GM19025 (cell line): ENCODE data around the gene UAP1L1.
"Not testable (repeated sequence)": the region's sequence is repeated elsewhere in the genome, so short reads cannot be mapped to it uniquely, and the experiment has no call there.

ENCODE experiments used
- ATAC-seq: cut with Tn5 transposase; IDR thresholded peaks from one replicate; pipeline ENCODE4 v1.9.1; 2021; ENCODE audit warnings: mild to moderate bottlenecking, low read depth, moderate library complexity; ENCODE audit not compliant: unreplicated experiment

Gene UAP1L1, protein sequence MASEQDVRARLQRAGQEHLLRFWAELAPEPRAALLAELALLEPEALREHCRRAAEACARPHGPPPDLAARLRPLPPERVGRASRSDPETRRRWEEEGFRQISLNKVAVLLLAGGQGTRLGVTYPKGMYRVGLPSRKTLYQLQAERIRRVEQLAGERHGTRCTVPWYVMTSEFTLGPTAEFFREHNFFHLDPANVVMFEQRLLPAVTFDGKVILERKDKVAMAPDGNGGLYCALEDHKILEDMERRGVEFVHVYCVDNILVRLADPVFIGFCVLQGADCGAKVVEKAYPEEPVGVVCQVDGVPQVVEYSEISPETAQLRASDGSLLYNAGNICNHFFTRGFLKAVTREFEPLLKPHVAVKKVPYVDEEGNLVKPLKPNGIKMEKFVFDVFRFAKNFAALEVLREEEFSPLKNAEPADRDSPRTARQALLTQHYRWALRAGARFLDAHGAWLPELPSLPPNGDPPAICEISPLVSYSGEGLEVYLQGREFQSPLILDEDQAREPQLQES

DNA sequence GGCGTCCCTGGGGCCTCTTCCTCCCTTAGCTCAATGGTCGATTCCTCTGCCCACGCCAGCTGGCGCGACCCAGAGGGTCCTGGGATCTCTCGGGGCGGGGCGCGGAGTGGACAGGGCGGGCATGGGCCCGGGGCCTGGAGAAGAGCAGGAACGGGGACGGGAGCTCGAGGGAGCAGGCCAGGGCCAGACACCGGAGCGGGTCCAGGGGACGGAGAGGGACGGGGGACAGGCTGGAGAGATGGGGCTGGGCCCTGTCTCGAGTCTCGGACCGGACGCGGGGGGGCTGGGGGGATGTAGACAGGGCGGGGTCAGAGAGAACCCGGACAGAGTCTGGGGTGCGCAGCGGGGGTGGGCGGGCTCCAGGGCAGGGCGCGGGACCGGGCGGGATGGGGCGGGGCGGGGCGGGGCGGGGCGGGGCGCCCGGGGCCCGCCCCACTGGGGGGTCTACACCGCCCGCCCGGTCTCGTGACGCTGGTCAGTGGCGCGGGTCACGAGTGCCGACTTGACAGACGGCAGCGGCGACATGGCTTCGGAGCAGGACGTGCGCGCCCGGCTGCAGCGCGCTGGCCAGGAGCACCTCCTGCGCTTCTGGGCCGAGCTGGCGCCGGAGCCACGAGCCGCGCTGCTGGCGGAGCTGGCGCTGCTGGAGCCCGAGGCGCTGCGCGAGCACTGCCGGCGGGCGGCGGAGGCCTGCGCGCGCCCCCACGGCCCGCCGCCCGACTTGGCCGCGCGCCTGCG, at the start of gene UAP1L1:
Gene UAP1L1, plus strand, starts transcription at position 508 of the 738 bp plus-strand sequence. Its CDS starts 16 bp downstream, at position 524.
- peak; percentile 47 for ATAC-seq

DNA sequence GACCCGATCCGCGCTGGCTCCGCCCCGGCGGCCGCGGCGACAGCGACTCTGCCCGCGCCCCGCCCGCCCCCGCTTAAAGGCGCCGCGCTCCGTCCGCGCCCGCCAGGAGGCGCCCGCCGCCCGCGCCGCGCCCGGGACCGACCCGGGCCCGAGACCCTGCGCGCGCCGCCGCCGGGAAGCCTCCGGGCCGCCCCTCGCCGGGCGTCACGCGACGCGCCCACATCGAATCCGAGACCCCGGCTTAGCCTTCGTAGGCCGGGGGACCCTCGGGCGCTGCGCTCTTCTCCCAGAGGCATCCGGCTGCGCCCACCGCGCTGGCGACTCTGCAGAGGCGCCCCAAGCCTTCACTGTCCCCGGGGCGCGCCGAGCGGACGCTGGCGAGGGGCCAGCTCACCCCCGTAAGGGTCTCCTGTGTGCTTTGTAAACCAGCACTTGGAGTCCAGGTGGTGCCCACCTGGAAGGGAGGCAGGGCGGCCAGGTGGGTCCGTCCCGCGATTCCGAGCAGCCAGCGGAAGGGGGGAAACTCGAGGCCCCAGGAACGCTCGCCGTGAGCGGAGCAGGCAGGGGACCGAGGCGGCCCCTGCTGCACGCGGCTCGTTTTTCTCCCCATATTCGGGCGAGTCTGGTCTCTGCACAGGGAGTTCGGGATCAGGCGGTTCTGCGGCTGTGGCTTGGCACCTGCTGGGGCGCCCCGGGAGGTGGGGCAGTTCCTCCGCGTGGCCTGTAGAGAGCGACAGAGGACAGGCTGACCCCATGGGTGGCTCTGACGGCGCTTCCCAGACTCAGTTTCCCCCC, 48.9 kb upstream of the UAP1L1 start:
- ATAC-seq = no peak

DNA sequence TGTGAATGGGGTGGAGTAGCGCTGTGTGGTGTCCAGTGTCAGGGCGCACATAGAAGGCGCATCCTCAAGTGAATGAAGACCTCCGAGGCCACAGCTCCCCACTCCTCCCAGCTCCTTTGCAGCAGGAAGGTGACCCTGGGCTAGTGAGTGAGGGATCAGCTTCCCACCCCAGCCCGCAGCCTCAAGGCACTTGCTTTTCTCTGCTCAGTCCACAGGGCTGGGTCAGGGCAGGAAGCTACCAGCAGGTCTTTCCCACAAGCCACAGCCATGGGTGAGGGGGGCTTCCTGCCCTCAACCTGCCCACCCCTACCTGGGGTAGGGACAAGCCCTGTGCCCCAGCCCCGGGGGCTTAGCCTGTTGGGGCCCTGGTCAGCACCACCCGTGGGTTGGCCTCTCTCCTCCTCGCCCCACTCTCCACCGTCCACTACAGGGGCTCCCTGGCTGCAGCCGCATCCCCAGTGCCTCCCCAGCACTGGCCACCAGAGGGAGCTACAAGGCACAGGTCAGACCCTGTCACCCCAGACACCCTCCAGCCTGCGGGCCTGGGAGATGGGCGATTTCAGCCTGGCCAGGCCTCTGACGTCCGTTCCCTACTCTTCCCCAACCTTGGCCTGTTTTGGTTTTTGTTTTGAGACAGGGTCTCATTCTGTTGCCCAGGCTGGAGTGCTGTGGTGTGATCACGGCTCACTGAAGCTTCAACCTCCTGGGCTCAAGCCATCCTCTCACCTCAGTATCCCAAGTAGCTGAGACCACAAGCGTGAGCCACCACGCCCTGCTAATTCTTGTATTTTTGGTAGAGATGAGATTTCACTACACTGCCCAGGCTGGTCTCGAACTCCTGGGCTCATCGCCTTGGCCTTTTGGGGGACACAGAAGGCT, 48.0 kb upstream of the UAP1L1 start:
- ATAC-seq = no peak

DNA sequence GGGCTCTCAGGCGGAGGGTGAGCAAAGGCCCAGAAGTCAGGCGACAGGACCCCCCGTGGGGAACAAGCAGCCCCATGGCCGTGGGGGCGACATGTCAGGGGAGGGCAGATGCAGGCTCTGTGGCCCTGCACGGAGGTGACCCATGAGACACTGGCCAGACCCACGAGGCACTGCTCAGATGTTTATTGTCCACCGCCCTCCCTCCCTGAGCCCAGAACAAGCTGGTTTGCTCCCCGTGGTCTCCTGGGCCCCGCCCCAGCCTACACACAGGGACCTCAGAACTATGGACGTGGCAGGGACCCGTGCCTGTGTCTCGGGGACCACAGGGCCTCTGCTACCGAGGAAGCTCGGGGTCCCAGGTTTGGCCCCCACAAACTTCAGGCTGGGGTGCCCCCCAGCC, 47.3 kb upstream of the UAP1L1 start:
- no peak for ATAC-seq

DNA sequence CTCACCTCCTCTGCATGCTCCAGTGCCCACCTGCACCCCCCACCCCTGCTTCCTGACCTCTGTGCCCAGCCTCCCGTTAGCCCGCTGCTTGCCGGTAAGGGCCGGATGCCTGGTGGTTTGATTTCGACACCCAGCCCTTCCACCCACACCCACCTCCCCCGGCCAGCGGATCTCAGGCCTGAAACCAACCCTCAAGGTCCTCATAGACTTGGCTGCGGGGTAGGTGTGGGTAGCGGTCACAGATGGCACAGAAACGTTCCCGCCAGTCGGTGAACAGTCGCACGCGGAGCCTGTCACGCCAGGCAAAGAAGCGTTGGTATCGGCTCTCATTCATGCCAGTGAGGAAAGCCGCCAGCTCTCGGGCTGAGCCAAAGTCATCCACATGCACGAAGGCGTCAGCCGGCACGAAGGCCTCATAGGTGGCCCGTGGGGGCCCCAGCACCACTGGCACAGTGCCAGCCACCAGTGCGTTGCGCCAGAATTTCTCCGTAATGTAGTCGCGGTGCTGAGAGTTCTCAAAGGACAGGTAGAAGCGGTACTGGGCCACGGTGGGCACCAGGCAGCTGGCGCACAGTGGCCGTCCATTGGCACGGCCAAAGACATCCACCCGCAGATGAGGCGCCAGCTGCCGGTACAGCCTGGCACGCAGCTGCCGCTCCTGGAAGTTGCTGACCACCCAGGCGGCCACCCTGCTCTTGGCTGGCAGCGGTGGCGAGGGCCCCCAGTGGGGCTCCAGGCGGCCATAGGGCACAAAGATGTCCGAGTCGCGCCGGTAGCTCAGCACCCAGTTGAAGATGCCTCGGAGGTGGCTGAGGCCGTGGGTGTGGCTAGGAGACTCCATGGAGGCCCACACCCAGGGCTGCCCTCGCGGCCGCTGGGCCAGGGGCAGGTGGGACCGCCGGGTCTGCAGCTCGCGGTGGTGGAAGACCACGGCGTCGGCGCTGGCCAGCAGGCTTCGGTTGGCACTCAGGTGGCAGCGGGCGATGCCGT, 46.5 kb upstream of the UAP1L1 start:
- no peak for ATAC-seq

DNA sequence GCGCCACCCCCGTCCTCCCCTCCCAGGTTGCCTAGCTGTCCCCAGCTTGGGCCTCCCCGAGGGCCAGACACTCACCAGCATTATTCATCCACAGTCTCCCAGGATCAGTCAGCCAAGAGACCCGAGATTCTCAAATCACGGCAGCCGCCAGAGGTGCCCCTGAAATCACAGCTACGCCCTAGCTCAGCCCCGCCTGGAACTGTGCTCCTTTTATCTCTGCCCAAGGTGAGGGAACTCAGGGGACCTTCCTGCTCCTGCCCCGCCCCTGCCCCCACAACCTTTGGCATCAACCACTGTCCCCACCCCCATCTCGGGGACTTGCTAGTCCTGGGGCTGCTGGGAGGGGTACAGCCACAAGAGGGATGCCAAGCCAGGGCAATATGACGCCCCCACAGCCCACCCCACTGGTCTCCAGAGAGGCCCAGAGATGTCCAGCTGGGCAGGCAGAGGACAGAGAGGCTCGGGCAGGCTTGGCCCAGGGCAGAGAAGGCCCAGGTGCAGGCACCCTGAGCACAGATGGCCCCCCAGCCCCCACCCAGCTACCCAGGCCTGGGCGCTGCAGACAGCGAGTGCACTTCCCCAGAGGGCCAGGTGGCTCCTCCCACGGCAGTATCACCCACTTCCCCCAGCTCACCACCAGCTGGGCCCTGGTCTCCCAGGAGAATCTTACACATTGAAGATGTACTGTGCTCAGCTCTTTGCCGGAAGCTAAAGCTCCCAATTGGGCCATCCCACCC, 45.2 kb upstream of the UAP1L1 start, which contains the start of gene FUT7:
Gene FUT7, minus strand, starts transcription at position 185 of the 737 bp plus-strand sequence. Its CDS starts 97 bp downstream, at position 88.
- ATAC-seq = no peak

DNA sequence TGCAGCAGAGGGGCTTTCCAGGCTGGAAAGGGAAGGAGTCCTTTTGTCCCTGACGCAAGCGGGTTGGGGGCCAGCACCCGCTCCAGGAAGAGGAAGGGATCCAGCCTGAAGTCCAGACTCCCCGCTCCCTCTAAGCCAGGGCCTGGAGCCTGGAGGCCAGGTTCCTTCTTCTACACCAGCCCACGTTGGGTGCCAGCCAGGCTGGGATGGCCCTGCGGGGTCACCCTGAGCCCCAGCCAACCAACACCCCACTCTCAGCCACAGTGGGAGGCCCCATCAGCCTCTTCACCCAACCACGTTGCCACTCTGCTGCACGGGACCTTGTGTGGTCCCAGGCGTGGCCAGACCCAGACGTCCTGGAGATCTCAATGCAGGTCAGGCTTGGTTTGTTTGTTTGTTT, 44.5 kb upstream of the UAP1L1 start:
- no peak for ATAC-seq

DNA sequence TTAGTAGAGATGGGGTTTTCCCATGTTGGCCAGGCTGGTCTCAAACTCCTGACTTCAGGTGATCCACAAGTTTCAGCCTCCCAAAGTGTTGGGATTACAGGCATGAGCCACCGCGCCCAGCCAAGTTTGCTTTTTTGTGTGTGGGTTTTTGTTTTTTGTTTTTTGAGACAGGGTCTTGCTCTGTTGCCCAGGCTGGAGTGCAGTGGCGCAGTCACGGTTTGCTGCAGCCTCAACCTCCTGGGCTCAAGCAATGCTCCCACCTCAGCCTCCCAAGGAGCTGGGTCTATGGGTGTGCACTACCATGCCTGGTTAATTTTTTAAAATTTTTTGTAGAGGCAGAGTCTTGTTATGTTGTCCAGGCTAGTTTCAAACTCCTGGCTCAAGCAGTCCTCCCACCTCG, 43.8 kb upstream of the UAP1L1 start:
- not testable (repeated sequence) for ATAC-seq

DNA sequence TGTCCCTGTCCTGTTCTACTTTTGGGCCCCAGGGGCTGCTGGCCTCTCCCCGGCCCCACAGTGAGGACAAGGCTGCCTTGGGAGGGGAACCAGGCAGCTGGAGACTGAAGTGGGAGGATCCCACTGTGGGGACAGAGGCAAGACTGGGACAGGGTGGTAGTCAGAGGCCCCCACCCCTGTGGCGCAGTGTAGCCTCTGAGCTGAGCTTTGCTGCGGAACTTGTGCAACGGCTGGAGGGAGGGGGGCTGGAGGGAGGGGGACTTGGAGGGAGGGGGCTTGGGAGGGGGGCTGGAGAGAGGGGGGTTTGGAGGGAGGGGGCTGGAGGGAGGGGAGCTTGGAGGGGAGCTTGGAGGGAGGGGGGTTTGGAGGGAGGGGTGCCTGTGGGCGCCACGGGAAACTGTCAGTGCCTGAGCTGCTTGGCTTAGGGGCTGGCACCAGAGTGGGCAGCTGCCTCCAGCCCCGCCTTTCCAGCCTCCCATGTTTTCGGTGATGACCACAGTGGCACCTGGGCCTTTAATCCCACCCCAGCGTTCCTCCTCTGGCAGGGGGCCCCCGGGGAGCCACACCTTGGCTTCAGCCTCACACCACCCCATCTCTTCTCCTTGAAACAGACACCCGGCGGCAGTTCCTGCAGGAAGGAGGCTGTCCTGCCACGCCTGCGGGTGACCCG, 43.1 kb upstream of the UAP1L1 start:
- ATAC-seq = no peak

DNA sequence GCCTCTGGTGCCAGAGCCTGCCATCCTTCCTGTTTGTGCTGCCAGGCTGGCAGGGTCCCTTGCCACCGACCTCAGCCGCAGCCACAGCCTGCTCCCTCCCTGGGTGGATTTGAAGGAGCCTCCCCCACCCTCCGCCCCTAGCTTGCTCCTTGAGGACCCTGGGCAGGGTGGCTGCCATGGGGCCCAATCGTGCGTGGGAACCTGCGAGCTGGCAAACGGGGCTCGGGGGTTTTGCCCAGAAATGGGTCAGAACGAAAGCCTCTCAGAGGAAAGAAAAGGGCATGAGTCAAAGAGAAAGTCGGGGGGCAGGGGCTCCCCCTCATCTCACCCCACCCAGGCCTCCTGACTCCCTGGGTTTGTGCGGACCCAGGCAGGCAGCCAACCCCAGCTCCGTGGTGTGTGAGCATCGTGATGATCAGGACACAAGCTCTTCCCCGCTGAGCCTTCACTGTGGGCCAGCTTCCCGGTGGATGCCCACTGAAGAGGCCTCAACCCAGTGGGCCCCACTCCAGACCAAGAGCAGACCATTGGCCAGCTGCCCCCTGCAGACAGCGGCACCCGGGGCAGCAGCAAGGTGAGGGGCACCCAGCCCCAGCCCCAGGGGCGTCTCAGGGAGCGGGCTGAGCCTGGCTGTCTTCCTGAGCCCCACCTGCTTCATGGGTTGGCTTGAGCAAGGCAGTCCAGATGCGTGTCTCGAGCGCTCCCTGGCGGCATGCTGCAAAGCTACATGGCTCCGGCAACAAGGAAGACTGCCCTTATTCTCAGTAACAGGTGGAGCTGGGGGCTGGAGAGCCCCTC, 42.4 kb upstream of the UAP1L1 start:
- no peak for ATAC-seq

DNA sequence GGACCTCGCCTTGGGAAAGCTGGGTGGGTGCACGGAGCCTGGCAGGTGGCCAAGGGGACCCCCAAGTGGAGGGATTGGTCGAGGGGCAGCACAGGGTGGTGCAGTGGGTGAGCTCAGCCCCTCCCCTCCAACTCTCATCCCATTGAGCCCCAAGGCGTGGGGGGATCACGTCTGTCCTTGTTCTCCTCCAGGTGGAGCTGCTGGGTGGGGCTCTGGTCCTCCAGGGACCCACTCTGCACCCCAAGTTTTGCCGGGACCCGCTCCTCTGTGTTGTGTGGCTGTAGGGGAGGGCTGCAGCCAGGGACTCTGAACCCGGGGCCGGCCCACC, 41.8 kb upstream of the UAP1L1 start:
- no peak for ATAC-seq

DNA sequence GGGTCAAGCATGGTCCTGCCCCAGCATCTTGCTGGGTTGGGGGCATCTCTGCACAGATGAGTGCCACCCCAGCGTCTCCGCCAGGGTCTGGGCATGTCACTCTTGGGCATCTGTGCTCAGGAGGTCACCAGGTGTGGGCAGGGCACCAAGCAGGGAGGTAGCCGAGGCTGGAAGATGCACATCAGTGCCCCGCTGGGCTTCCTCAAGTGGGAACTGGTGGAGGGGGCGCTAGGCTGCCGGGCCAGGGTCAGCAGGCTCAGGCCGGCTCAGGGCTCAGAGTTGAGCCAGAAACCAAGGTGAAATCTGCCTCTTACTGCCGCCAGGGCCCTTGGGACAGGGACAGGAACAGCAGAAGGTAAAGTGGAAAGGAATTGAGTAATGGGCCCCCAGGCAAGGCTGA, 41.4 kb upstream of the UAP1L1 start:
- no peak for ATAC-seq

DNA sequence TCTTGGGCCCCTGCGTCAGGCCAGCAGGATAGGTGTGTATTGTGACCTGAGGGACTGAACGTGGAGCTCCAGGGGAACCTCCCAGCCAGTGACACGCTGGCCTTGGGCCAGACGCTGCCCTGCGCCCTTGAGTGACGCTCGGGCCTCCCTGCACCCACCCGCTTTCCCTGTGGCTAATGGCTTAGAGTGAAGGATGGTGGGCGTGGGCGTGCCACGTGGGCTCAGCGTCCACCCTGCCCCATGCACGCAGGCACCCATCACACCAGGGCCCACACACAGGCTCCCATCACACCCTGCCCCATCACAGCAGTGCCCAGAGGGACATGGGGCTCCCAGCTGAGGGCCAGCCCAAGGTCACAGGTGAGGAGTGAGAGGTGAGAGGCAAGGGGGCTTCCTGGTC, 40.3 kb upstream of the UAP1L1 start:
- ATAC-seq = no peak

DNA sequence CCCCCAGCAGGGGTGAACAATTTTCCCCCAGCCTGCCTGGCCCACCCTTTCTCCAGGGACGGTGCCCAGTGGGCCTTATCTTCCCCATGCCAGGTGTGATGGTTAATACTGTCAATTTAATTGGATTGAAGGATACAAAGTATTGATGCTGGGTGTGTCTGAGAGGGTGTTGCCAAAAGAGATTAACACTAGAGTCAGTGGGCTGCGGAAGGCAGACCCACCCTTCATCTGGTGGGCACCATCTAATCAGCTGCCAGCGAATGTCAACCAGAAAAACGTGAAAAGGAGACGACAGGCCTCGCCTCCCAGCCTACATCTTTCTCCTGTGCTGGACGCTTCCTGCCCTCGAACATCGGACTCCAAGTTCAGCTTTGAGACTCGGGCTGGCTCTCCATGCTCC, 39.8 kb upstream of the UAP1L1 start:
- ATAC-seq = no peak

DNA sequence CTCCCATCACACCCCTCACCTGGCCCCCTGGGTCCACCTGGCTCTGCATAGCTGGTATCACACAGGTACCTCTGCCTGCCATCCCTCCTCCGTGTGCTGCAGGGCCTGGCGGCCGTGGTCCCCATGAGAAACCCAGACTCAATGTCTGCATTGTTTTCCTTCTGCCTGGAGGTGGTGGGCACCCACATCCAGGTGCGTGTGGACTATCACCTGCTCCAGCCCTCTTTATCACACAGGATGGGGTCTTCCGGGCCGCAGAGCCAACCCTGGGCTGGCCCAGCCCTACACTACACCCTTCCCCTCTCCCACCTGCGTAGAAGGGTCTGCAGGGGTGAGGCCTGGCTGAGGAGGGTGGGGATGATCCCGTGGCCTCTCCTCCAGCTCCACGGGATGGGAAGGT, 38.4 kb upstream of the UAP1L1 start:
- no peak for ATAC-seq

DNA sequence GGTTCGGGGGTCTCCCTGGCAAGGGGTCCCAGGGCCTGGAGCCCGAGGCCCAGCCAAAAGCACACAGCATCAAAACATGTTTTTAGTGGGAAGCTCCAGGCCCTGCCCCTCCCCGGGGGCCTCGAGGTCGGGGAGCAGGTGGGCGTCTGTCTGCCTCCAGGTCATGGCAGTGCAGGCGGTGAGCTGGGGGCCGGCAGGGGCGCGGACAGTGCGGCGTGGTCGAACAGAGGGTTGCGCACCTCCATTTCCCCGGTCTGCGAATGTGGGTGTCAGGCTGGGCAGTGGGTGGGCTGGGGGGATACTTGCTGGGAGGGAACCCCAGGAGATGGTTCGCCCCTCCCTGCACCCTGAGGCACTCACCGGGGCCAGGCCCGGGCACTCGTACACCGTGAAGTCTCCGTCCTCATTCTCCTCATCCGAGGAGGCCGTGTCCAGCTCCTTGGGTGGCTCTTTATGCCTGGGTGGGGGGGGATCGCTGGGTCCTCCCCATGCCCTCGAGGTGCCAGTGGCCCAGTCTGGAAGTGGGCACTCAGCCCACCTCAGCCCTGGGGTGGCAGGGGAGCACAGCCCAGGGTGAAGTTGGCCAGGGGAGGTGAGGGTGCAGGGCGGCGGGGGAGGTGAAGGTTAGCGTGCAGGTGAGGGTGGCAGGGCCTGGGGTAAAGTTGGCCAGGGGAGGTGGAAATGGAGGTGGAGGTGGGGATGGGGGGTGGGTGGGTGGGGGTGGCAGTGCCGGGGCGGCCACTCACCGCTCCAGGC, 37.5 kb upstream of the UAP1L1 start:
- no peak for ATAC-seq
